ENCODE data around the gene VPS8.

DNA sequence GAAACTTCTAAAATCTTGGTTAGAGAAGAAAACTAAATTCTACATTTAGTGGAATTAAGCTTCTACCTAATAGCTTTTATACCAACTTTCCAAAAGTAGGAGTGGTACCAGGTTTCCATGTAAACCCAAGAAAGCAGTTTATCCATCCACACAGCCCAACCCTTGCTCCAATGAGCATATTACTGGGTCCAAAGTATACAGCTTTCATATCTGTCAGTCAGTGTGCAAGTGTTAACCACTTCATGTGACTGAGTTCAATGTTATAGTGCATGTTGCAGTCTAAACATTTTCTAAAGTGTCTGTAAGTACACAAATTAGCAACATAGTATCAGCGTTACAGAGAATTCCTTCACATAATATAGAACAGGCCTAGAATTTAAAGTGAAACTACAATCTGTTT, 267.7 kb downstream of the VPS8 start:
- TF ChIP-seq CTCF (IDR thresholded peaks at IDR 0.05) (no peak), POLR2A (IDR thresholded peaks at IDR 0.05) (no peak)
